Mesenchymal stem cell (in vitro differentiated cells and primary cell): ENCODE data around the gene EXOSC1.
"Not testable (repeated sequence)": the region's sequence is repeated elsewhere in the genome, so short reads cannot be mapped to it uniquely, and the experiment has no call there.

Experiments
- DNase-seq: peaks from one replicate; pipeline ENCODE4 v3.0.0-alpha.2; 2013
- H2AFZ ChIP-seq: one replicate; pipeline ENCODE4 v1.6.1; 2013; ENCODE audit warnings: low read depth, mild to moderate bottlenecking, control low read depth, inconsistent platforms, low read length, moderate library complexity
- H2AK5ac ChIP-seq: 2 replicates; pipeline ENCODE4 v1.6.1; 2013; ENCODE audit warnings: low read length, moderate library complexity, mild to moderate bottlenecking, inconsistent platforms; ENCODE audit not compliant: severe bottlenecking
- H2BK120ac ChIP-seq: one replicate; pipeline ENCODE4 v1.6.1; 2013; ENCODE audit warnings: low read depth, mild to moderate bottlenecking, inconsistent platforms, low read length, moderate library complexity
- H2BK12ac ChIP-seq, 2 experiments: one replicate each; pipeline ENCODE4 v1.6.1; 2013; ENCODE audit warnings: inconsistent platforms in 2 of 2, low read length in 2 of 2, mild to moderate bottlenecking in 2 of 2, moderate library complexity in 2 of 2, control low read depth in 1 of 2
- H2BK15ac ChIP-seq: one replicate; pipeline ENCODE4 v1.6.1; 2013; ENCODE audit warnings: mild to moderate bottlenecking, low read depth, inconsistent platforms; ENCODE audit not compliant: poor library complexity, severe bottlenecking
- H2BK5ac ChIP-seq: 2 replicates; pipeline ENCODE4 v1.6.1; 2013; ENCODE audit warnings: low read depth, mild to moderate bottlenecking, low read length, control low read depth, inconsistent platforms; ENCODE audit not compliant: poor library complexity, severe bottlenecking
- H3K14ac ChIP-seq, 2 experiments: one replicate each; pipeline ENCODE4 v1.6.1; 2013; ENCODE audit warnings: inconsistent platforms in 2 of 2, low read length in 2 of 2, control low read depth in 1 of 2, mild to moderate bottlenecking in 1 of 2, moderate library complexity in 1 of 2
- H3K18ac ChIP-seq, 2 experiments: one replicate each; pipeline ENCODE4 v1.6.1; 2013; ENCODE audit warnings: inconsistent platforms in 2 of 2, low read length in 2 of 2, control low read depth in 1 of 2, low read depth in 1 of 2, mild to moderate bottlenecking in 1 of 2
- H3K23ac ChIP-seq, 2 experiments: one replicate each; pipeline ENCODE4 v1.6.1; 2013; ENCODE audit warnings: inconsistent platforms in 2 of 2, low read length in 2 of 2, mild to moderate bottlenecking in 2 of 2, moderate library complexity in 2 of 2, control low read depth in 1 of 2
- H3K27ac ChIP-seq: 2 replicates; pipeline ENCODE4 v1.5.1; 2013; ENCODE audit warnings: mild to moderate bottlenecking, moderate library complexity, low read length, control low read depth, inconsistent platforms; ENCODE audit not compliant: poor library complexity, severe bottlenecking
- H3K27me3 ChIP-seq, 2 experiments: 2 replicates each; pipeline versions ENCODE4 v1.6.1 to v1.7.0; 2013; ENCODE audit warnings: low read length in 2 of 2, mild to moderate bottlenecking in 2 of 2, moderate library complexity in 2 of 2, control low read depth in 1 of 2, inconsistent platforms in 1 of 2; ENCODE audit not compliant: control insufficient read depth in 1 of 2, insufficient read depth in 1 of 2
- H3K36me3 ChIP-seq, 2 experiments: 2 replicates each; pipeline versions ENCODE4 v1.6.1 to v1.7.0; 2013; ENCODE audit warnings: low read length in 2 of 2, control low read depth in 1 of 2, inconsistent platforms in 1 of 2, low read depth in 1 of 2, mild to moderate bottlenecking in 1 of 2; ENCODE audit not compliant: insufficient read depth in 2 of 2, control insufficient read depth in 1 of 2
- H3K4ac ChIP-seq, 2 experiments: one replicate each; pipeline ENCODE4 v1.6.1; 2013; ENCODE audit warnings: inconsistent platforms in 2 of 2, low read length in 2 of 2, mild to moderate bottlenecking in 2 of 2, moderate library complexity in 2 of 2, control low read depth in 1 of 2, low read depth in 1 of 2
- H3K4me1 ChIP-seq: 2 replicates; pipeline ENCODE4 v1.6.1; 2013; ENCODE audit warnings: low read depth, low read length, control low read depth; ENCODE audit not compliant: control insufficient read depth, insufficient read depth
- H3K4me2 ChIP-seq: 2 replicates; pipeline ENCODE4 v1.6.1; 2013; ENCODE audit warnings: low read length, mild to moderate bottlenecking, inconsistent platforms; ENCODE audit not compliant: poor library complexity, severe bottlenecking
- H3K4me3 ChIP-seq, 2 experiments: 2 replicates each; pipeline versions ENCODE4 v1.5.1 to v1.7.0; 2013; ENCODE audit warnings: low read length in 2 of 2, mild to moderate bottlenecking in 2 of 2, control low read depth in 1 of 2, low read depth in 1 of 2; ENCODE audit not compliant: insufficient read depth in 1 of 2
- H3K79me1 ChIP-seq: replicated peaks from 2 replicates; pipeline ENCODE4 v1.6.1; 2013; ENCODE audit warnings: mild to moderate bottlenecking, control low read depth, low read length, inconsistent platforms; ENCODE audit not compliant: poor library complexity, severe bottlenecking
- H3K9ac ChIP-seq: 2 replicates; pipeline ENCODE4 v1.7.0; 2013; ENCODE audit warnings: mild to moderate bottlenecking, low read length, moderate library complexity
- H3K9me3 ChIP-seq: 2 replicates; pipeline ENCODE4 v1.7.0; 2013; ENCODE audit warnings: mild to moderate bottlenecking, low read length; ENCODE audit not compliant: control insufficient read depth
- H4K8ac ChIP-seq: one replicate; pipeline ENCODE4 v1.6.1; 2013; ENCODE audit warnings: inconsistent platforms, mild to moderate bottlenecking, low read length, moderate library complexity
- H4K91ac ChIP-seq: one replicate; pipeline ENCODE4 v1.6.1; 2013; ENCODE audit warnings: mild to moderate bottlenecking, low read length, inconsistent platforms
- WGBS: methylation state at CpG from one replicate; pipeline ENCODE4 v1.1.7; 2013; ENCODE audit warnings: mixed read lengths; 5-methylcytosine and 5-hydroxymethylcytosine counted together

Gene EXOSC1

GRCh38 chr10:97474918-97475317 is 29.1 kb upstream of the EXOSC1 start:
- H3K4me1 ChIP-seq = peaks cover 1% of the 10 kb centered on the region
- H3K9ac ChIP-seq = no peak overlapping the region
- H4K8ac ChIP-seq = no peak overlapping the region
- H3K27me3 ChIP-seq = no peaks in the 10 kb centered on the region
- H4K91ac ChIP-seq = no peak overlapping the region
- no peak overlapping the region for H2BK120ac ChIP-seq
- WGBS = 96% methylated on average over 3 of the region's 4 CpGs
- H3K4me2 ChIP-seq = no peak overlapping the region
- no peak overlapping the region for H3K27ac ChIP-seq
- H3K23ac ChIP-seq = no peak overlapping the region
- no peak overlapping the region for H3K18ac ChIP-seq
- H3K79me1 ChIP-seq = peaks cover 31% of the 10 kb centered on the region
- peaks cover 45 to 96% of the 10 kb centered on the region in 2 experiments for H3K36me3 ChIP-seq
- no peak overlapping the region for H2BK15ac ChIP-seq
- H2BK5ac ChIP-seq = no peak overlapping the region
- H3K4ac ChIP-seq = no peak overlapping the region
- no peak overlapping the region for H2BK12ac ChIP-seq
- H3K14ac ChIP-seq = no peak overlapping the region
- no peak overlapping the region for H3K4me3 ChIP-seq
- H3K9me3 ChIP-seq = no peaks in the 10 kb centered on the region
- H2AK5ac ChIP-seq = no peak overlapping the region
- no peak for DNase-seq
- H2AFZ ChIP-seq = no peak overlapping the region

- not testable (repeated sequence) for H3K4ac ChIP-seq, H3K4me1 ChIP-seq, H3K9ac ChIP-seq, H3K9me3 ChIP-seq, H4K8ac ChIP-seq, H3K18ac ChIP-seq, H3K27me3 ChIP-seq, H3K14ac ChIP-seq, H2AFZ ChIP-seq, DNase-seq, H2AK5ac ChIP-seq, H3K4me3 ChIP-seq, H3K4me2 ChIP-seq, H4K91ac ChIP-seq, H2BK12ac ChIP-seq, H3K27ac ChIP-seq, H3K23ac ChIP-seq, H2BK15ac ChIP-seq, H2BK5ac ChIP-seq, H2BK120ac ChIP-seq
- H3K79me1 ChIP-seq = peaks cover 19% of the 10 kb centered on the region
- peaks cover 72 to 99% of the 10 kb centered on the region in 2 experiments for H3K36me3 ChIP-seq
- over 99% methylated on average over 12 of the region's 12 CpGs for WGBS
These were observed 23.0 kb upstream of the EXOSC1 start for GRCh38 chr10:97468781-97469180.

GRCh38 chr10:97468162-97468561 is 22.4 kb upstream of the EXOSC1 start:
- H3K4me2 ChIP-seq = no peak overlapping the region
- no peak overlapping the region for H2BK15ac ChIP-seq
- no peak for DNase-seq
- peak overlapping the region in 1 of 2 experiments; percentile 54 for H3K23ac ChIP-seq
- no peak overlapping the region for H3K14ac ChIP-seq
- no peak overlapping the region for H2AK5ac ChIP-seq
- H3K4ac ChIP-seq = no peak overlapping the region
- no peaks in the 10 kb centered on the region for H3K9me3 ChIP-seq
- H3K4me1 ChIP-seq = peaks cover 2% of the 10 kb centered on the region
- H2AFZ ChIP-seq = no peak overlapping the region
- no peak overlapping the region for H4K91ac ChIP-seq
- H2BK12ac ChIP-seq = no peak overlapping the region
- peaks cover 23% of the 10 kb centered on the region for H3K79me1 ChIP-seq
- no peak overlapping the region for H3K18ac ChIP-seq
- no peak overlapping the region for H2BK120ac ChIP-seq
- no peak overlapping the region for H3K27ac ChIP-seq
- no peak overlapping the region for H3K4me3 ChIP-seq
- WGBS = 94% methylated on average over 2 of the region's 3 CpGs
- H3K36me3 ChIP-seq = peaks cover 71 to 99% of the 10 kb centered on the region in 2 experiments
- no peak overlapping the region for H2BK5ac ChIP-seq
- H3K27me3 ChIP-seq = no peaks in the 10 kb centered on the region
- H4K8ac ChIP-seq = no peak overlapping the region
- no peak overlapping the region for H3K9ac ChIP-seq

GRCh38 chr10:97466755-97467154 is 20.9 kb upstream of the EXOSC1 start:
- H3K9me3 ChIP-seq = no peaks in the 10 kb centered on the region
- H2BK120ac ChIP-seq = no peak overlapping the region
- WGBS = 88% methylated on average over 4 of the region's 4 CpGs
- no peak overlapping the region for H2BK5ac ChIP-seq
- H3K18ac ChIP-seq = no peak overlapping the region
- no peak overlapping the region for H3K4ac ChIP-seq
- H3K9ac ChIP-seq = peak overlapping the region; percentile 37
- peaks cover 27% of the 10 kb centered on the region for H3K79me1 ChIP-seq
- no peak overlapping the region for H2AK5ac ChIP-seq
- H4K8ac ChIP-seq = no peak overlapping the region
- H2BK12ac ChIP-seq = no peak overlapping the region
- no peaks in the 10 kb centered on the region for H3K27me3 ChIP-seq
- no peak overlapping the region for H3K4me3 ChIP-seq
- H2AFZ ChIP-seq = no peak overlapping the region
- H3K14ac ChIP-seq = no peak overlapping the region
- no peak overlapping the region for H2BK15ac ChIP-seq
- DNase-seq = no peak
- H3K4me1 ChIP-seq = peaks cover 2% of the 10 kb centered on the region
- no peak overlapping the region for H4K91ac ChIP-seq
- H3K27ac ChIP-seq = peak overlapping the region; percentile 9
- H3K4me2 ChIP-seq = no peak overlapping the region
- H3K36me3 ChIP-seq = peaks cover 71 to 99% of the 10 kb centered on the region in 2 experiments
- H3K23ac ChIP-seq = no peak overlapping the region
